ENCODE data around the gene NHLRC1.
"Not testable (repeated sequence)": the region's sequence is repeated elsewhere in the genome, so short reads cannot be mapped to it uniquely, and the experiment has no call there.

NHLRC1 gene

GRCh38 chr6:18122128-18123093 lies at the start of gene NHLRC1:
Gene NHLRC1, minus strand, starts transcription at chr6:18122677. Its CDS starts 71 bp downstream, at chr6:18122606.
- peak; percentile 86 for DNase-seq (ENCODE audit: low spot score)

DNA sequence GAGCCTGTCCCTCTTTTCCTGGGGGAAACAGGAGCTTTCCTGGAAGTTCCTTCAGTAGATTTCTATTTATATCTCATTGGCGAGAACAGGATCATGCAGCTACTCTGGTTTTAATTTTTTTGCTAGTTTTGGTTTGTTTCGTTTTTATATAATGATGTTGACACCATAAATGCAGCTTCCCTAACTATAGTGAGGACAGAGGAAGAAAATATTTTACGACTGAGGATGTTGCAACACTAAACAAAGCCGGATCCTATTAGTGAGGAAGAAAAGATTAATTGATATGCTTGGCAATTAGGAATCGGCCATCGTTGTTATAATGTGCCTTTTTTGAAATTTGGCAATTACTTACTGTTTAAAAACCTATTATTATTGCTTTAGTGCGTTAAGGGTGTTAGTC lies 49.4 kb upstream of the NHLRC1 start:
- no peak for DNase-seq (ENCODE audit: low spot score)

DNA sequence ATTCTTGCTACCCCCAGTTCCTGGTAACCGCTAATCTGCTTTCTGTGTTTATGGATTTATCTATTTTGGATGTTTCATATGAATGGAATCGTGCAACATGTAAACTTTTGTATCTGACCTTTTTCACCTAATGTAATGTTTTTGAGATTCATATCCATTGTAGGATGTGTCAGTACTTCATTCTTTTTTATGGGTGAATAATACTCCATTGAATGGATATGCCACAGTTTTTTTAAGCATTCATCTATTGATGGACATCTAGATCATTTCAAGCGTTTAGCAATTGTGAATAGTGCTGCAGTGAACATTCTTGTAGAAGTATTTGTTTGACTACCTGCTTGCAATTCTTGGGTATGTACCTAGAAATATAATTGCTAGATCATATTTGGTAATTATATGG lies 45.8 kb upstream of the NHLRC1 start:
- DNase-seq (ENCODE audit: low spot score), result no peak

DNA sequence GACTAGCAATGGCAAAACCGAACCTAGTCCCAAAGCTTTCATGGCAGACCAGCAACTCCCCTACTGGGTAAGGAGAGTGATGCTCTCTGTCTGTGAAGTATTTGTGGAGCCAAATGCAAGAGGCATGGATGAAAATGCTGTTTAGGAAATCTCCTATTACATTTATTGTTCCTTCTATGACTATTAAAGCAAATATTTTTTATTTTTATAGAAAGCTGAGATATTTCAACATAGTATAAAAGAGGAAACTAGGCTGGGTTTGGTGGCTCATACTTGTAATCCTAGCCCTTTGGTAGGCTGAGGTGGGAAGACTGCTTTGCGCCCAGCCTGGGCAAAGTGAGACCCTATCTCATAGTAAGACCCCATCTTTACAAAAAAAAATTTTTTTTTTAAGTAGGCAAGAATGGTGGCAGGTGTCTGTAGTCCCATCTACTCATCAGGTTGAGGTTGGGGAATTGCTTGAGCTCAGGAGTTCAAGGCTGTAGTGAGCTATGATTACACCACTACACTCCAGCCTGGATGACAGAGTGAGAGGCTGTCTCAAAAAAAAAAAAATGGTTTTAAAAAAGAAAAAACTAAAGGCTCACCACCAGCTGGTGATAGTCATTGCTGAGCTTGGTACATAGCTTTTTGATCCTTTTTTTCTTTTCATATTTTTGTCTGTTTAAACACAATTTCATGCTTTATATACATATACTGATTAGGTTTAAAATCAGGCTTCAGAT lies 44.0 kb upstream of the NHLRC1 start:
- no peak for DNase-seq (ENCODE audit: low spot score)

DNA sequence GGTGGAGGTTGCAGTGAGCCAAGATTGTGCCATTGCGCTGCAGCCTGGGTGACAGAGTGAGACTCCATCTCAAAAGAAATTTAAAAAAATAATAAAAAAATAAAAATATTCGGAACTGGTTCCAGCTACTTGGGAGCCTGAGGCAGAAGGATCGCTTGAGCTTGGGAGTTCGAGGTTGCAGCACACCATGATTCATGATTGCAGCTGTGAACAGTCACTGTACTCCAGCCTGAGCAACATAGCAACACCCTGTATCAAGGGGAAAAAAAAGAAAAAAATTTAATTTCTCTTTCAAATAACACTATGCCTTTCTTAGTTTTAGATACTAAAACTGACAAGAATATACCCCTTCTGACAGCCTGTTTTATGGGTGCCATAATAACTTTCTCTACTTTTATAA lies 43.3 kb upstream of the NHLRC1 start:
- no peak for DNase-seq (ENCODE audit: low spot score)

DNA sequence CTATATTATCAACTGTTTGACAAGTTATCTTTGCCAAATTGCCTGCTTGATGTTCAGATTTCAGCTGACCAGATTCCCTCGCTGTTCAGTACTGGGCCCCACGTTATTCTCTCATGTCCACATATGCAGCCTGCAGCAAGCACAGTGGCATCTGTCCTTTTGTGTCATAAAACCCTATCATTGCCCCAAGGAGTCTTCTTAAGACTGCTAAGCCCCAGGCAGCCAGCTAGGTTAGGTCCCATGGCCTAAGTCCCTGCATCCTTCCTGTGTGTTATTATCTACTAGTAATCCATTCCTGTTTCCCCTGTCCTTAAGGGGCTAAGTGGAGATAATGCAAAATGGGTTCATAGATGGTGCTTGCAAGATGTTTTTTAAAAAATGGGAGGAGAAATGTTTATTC lies 39.9 kb upstream of the NHLRC1 start:
- no peak for DNase-seq (ENCODE audit: low spot score)

GRCh38 chr6:18161431-18161830 lies 39.0 kb upstream of the NHLRC1 start:
- no peak for DNase-seq (ENCODE audit: low spot score)

DNA sequence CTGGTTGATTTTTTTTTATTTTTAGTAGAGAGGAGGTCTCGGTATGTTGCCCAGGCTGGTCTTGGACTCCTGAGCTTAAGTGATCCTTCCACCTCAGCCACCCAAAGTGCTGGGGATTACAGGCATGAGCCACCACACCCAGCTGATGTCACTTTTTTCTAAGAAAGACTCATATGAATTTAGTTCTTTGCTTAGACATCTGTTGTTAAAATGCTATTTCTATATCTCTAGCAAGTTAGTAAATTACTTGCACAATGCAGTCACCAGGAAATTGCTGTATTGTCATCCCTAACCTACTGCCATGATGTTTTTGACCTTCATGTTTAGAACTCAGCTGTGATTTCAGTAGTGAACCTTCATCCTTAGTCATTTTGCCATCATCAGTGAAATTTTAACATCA lies 38.4 kb upstream of the NHLRC1 start:
- DNase-seq (ENCODE audit: low spot score), result no peak

- peak; percentile 10 for DNase-seq (ENCODE audit: low spot score)
Observed at GRCh38 chr6:18155864-18156421, 33.5 kb upstream of the NHLRC1 start.

- DNase-seq (ENCODE audit: low spot score), result peak; percentile 97
Observed at GRCh38 chr6:18155150-18155863, 32.8 kb upstream of the NHLRC1 start, which contains the start of gene KDM1B. Gene KDM1B, plus strand, starts transcription at chr6:18155422. Its CDS starts 4,474 bp downstream, at chr6:18159896.

GRCh38 chr6:18154507-18155149 lies 32.2 kb upstream of the NHLRC1 start, which contains the start of gene TPMT:
Gene TPMT, minus strand, starts transcription at chr6:18155077. Its CDS starts 5,950 bp downstream, at chr6:18149127.
- no peak for DNase-seq (ENCODE audit: low spot score)

DNA sequence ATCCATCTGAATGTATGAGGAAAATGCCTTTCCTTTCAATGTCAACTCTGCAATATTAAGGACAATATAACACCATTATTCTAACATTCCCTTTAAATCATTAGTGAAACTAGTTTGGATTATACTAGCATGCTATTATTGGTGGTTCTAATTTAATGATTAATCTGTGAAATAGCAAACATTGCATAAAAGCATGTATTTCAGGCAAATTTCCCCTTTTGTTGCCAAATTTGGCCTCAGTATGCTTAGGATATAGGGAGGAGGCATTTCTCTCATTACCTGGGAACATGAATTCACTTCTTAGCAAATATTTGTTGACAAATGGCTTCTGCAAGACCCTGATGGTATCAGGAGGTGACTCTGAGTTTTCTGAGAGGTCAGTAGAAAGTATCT lies 30.8 kb upstream of the NHLRC1 start:
- DNase-seq (ENCODE audit: low spot score), result no peak

GRCh38 chr6:18151801-18152200 lies 29.3 kb upstream of the NHLRC1 start:
- no peak for DNase-seq (ENCODE audit: low spot score)

DNA sequence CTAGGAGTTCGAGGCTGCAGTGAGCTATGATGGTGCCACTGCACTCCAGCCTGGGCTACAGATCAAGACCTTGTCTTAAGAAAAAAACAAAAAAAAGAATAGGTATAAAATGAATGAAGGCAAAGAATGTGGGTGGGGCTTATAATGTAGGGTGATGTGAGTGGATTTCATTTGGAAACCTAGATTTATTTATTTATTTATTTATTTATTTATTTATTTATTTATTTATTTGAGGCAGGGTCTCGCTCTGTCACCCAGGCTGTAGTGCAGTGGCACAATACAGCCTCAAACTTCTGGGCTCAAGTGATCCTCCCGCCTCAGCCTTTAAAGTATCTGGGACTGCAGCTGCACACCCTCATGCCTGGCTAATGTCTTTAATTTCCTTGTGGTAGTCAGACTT lies 28.9 kb upstream of the NHLRC1 start:
- not testable (repeated sequence) for DNase-seq (ENCODE audit: low spot score)

- DNase-seq (ENCODE audit: low spot score), result no peak
Observed at GRCh38 chr6:18148304-18149025, 26.0 kb upstream of the NHLRC1 start.

DNA sequence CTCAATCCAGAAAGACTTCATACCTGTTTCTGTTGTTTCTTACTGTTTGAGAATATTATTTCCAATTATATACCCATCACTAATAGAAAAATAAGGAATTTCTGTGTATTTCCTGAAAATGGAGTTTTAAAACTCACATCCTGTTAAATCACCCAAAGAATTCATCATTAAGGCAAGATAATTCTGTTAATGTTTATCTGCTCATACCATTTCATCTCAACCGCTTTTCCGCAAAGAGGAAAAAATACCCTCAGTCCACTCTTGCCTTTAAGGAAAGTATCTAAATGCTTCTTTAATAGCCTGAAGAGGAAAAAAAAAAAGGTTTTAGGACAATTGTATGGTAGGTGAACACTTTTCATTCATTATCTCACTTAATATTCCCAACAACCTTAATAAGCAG lies 25.1 kb upstream of the NHLRC1 start:
- DNase-seq (ENCODE audit: low spot score), result no peak

- DNase-seq (ENCODE audit: low spot score), result no peak
Observed at GRCh38 chr6:18147160-18147559, 24.7 kb upstream of the NHLRC1 start.

DNA sequence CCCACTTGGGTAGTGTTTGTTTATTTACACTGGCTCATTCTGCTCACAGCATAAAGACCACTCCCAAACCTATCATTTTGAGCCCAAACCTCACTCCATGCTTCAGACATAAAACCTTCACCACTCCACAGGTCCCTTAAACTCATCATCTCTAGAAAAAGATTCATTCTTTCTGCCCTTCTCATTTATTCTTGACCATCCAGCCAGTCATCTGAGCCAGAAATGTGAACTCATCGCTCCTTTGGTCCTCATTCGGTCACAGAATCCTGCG lies 20.0 kb upstream of the NHLRC1 start:
- DNase-seq (ENCODE audit: low spot score), result no peak

- no peak for DNase-seq (ENCODE audit: low spot score)
Observed at GRCh38 chr6:18141805-18142590, 19.5 kb upstream of the NHLRC1 start.

GRCh38 chr6:18139935-18140621 lies 17.6 kb upstream of the NHLRC1 start:
- no peak for DNase-seq (ENCODE audit: low spot score)
